Amniotic stem cell (primary cell): ENCODE data around the gene TRIM2.
A peak's percentile ranks its signal among the peaks of the same experiment; 100 is the strongest.

Source experiments
- DNase-seq: peaks from one replicate; lab custom pipeline; 2025; lab: John Stamatoyannopoulos, UW

Gene TRIM2

DNA sequence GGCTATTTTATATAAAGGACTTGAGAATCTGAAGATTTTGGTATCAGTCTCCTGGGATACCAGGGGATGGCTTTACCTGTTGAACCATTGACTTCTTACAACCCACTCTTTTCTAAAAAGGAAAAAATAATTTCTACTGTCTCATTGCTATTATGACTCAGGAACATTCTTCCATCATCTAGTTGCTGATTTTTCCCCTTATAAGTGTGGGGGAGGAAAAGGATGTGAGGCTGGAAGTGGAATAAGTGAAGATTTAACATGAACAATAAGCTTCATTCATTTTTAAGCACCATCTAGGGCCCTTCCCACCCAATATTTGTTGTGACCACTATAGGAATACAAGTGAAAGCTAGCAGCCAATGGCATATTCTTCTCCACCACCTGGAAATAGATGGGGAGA is 129.6 kb downstream of the TRIM2 start:
- DNase-seq = no peak

DNA sequence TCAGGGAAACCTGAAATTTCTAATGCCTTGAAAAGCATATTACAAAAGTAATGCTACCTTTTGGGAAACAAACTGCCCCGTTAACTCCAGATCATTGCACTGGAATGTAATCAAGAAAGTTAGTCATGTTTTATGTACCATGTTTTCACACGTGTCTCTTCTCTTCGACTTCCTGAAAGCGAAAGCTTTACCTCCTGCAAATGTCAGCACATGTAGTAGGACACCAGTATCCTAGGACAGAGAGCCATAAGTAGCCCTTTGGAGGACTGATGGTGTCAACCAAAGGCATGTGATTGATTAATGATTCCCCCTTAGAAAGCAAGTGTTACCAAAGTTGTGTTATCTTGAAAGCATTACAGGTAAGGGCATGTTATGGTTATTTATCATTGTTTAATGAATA is 131.4 kb downstream of the TRIM2 start:
- no peak for DNase-seq

DNA sequence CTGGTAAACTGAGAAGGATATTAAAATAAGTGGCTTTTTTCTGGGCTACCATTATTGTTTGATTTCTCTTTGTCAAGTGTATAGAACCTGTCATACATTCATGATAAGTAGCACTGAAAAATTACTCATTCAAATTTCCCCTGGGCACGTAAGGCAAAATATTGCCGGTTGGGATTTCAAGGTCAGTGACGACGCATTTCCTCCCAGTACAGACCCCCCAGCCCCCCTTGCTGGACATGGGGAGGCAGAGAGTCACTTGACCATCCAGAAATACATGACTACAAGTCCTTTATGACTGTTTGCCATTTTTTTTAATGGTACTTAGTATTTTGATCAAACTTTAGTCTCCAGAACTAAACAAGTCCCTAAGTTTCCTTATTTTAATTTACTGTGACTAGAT is 133.4 kb downstream of the TRIM2 start:
- no peak for DNase-seq

DNA sequence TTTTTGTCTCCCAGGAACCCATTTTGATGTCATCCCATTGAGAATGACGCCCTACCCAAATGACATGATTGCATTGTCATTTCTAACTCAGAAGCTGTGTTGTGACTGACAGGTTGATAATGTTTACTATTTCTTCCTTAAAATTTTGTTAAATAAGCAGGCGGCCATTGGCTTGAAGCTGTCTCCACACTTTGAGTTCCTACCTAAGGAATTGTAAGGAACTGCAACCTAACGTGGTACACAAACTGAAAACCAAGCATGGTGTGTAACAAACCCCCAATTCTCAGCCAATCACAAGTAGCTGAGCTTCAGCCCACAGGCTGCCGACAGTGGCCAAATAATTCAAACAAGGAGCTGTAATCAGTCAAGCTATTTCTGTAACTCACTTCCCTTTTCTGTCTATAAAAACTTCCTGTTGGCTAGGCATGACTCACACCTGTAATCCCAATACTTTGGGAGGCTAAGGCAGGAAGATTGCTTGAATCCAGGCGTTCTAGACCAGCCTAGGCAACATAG is 137.4 kb downstream of the TRIM2 start:
- DNase-seq = no peak

DNA sequence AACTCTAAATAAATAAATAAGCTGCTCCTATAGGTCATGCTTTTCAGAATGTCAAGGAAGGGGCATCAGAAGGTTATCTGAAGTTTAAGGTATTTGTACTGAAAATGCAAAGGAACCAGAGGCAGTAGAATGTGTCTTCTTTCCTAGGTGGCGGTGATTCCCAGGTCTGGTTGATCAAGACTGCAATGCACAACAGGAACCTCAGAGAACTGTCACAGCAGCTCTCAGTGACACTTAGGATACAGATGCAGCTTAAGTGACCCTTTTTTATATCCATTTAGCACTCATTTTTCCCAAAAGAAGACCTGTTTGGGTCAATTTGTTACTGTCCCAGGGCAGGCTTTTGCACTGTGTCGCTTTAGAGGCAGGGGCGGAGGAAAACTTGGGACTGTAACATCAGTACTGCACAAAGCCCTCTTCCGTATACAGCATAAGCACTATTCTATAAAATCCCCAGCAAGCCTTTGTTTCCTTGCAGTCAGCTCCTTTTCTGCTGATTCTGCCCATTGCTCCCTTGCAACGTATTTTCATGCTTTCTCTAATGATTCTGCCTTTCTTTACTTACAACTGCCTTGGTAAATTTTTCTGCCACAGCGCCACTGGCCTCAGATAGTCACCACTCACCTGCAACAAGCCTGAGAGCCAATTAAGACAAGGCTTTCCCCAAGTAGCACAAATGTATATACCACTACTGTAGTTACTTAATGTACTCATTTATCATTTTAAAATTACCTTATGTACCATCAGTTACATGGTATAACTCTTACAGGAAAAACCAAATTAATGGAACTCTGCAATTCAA is 138.7 kb downstream of the TRIM2 start:
- no peak for DNase-seq

DNA sequence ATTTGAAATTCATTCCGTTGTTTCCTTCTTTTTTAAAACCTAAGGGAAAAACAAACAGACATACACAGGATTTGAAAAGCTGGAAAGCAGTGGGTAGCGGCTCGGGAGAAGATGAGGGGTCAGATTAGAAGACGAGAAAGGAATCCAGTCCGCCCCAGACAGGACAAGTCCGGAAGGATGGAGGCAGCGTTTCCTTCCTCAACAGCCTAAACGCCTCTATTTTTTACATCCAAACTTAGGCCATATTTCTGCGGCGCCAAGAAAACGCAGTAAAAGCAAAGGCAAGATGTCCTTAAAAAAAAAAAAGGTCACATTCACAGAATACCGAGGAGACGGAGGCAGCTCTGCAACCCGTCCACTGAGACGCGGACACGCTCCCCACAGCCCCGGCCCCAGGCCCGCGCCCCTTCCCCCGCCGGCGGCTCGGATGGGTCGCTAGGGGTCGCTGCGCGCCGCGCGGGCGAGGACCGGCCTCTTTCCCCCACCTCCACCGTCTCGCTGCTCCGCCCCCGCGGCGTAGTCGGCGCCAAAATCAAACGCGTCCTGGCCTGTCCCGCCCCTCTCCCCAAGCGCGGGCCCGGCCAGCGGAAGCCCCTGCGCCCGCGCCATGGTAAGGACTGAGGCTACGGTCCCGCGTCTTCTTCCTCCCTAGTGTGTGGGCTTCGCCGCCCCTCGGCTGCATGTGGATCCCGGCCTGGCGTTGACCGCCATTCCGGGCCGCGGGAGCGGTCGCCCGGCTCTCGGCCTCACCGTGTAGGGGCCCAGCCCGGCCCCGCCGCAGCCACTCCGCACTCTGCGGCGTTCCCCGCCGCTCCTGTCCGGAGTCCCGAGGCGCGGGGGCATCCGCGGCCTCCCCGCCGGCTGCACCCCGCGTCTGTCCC is 140.1 kb downstream of the TRIM2 start, which contains the start of gene MND1:
Gene MND1, plus strand, starts transcription at position 558 of the 881 bp plus-strand sequence. Its CDS starts 50 bp downstream, at position 608.
- DNase-seq = peak; percentile 43

DNA sequence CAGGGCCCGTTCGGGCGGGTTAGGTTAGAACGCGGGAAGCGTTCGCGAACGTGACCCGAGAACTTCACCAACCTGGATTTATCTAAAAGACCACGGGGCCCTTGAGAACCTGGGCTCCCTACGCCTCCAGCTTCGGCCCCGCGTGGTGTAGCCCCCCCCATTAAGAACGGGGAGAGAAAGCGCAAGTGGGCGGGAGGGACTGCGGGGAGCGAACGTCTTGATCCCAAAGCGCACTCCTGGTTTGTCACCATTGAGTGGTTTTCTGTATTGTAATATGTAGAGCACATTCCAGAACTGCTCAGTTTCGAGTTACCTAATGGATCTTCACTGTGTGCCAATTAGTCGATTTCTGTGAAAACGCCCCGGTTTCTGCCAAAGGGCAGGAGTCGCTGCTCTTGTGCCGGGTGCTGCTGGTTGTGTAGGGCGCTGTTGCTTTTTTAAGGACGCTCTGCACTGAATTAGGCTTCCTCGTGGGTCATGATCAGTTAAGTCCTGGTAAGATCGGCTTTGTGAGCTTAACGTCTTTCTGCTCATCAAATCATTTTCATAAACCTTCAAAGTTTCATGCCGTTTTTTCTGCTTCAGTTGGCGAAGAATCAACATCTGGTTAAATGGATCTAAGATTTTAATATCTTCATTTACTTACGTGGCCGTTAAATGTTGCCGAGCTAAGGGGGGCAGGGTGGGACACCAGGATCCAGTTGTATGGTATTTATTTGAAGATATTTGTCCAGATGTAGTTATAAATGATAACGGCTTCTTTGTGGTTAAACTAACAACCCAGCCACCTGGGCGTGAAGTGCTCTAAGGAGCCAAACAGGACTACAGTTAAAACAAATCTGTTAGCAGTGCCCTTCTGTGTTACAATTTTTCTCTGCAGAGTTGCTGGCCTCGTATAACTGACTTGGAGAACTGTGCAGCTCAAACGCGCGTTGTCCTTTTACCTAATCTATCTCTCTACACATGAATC is 141.1 kb downstream of the TRIM2 start:
- no peak for DNase-seq

DNA sequence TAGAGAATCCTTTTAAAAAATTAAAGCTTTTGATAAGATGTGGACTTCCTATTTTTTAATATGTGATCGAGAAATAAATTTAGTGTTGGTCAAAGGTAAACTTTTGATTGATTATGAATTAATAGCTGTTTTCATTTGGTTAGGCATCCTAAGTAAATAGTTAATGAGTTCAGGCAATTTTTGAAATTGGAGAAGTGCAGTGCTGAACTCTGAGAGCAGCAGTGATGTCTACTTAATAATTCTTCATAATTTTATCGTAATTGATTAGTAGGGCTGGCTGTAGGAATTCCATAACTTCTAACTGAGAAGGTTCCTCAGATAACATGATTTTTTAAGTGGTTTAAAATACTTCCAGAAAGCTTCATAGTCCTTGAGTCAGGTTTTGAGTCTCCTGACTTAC is 141.8 kb downstream of the TRIM2 start:
- DNase-seq = no peak

DNA sequence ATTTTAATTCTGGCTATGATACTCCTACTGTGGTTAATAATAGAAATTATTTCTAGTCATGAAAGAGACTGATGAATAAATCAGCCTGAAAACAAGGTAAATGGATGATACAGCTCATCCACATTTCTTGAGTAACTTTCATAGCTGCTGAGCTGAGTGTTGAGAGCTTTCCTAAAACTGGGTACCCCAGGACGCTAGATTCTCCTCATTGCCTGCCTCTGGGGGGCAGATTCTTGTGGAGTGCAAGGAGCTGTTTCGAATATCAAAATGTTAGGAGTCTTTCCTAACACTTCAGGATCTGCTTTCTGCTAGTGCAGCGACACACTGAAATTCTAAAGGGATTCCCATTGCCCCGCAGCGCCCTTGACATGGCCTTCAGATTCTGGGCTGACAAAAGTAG is 142.3 kb downstream of the TRIM2 start:
- DNase-seq = no peak

DNA sequence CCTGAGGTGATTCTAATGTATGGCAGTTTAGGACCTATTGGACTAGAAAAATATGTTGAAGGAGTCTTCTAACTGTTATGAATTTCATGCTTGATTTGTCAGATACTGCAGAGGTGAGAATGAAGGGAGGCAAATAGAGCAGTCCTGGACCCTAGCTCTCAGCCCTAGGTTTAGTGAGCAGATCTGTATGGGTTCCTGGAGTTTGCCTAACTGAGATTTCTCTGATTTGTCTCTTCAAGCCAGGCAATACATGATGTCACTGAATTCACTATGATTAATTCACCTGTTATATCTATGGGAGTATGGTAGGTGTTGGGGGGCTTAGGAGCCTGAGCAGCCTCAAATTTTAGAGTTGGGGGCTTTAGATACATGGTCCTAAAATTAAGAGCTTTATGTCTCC is 142.9 kb downstream of the TRIM2 start:
- no peak for DNase-seq

DNA sequence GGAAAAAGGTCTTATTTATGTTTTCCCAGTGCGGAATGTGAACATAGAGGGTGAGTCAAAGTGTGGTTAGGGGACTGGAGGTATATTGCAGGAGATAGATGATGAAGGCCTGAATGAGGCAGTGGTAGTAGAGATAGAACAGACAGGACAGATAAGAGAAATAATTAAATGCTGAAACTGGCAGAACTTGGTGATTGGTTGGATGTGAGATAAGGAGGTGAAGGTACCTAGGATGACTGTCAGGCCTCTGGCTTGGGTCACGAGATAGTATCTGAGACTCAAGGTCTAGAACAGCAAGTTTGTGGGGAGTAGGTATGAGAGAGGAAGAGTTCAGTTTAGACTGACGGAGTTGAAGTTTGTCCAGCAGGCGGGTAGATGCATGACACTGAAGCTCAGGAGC is 143.8 kb downstream of the TRIM2 start:
- DNase-seq = no peak

DNA sequence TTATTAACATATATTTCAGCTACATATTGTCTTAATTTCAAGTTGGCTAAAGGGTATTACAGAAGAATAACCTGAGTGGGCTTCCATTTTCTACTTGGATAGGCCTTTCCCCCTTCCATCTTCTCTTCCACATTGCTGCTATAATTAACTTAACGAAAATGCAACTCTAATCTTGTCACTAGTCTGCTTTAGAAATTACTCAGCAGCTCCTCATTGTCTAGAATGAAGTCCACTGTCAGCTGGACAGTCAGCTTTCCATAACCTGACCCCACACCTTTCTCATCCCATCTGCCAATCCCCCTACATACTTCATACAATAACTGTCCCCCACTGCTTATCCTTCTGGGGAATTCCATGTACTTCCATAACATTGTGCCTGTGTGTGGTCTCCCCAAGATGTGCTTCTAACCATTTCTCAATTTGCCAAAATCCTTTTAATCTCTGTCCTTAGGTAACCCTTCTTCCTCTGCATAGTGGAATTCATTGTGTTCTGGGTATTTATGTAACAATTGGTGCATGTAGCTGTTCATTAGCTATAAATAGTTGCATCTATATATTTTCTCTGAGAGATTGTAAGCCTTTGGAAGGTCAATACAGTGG is 145.1 kb downstream of the TRIM2 start:
- no peak for DNase-seq

DNA sequence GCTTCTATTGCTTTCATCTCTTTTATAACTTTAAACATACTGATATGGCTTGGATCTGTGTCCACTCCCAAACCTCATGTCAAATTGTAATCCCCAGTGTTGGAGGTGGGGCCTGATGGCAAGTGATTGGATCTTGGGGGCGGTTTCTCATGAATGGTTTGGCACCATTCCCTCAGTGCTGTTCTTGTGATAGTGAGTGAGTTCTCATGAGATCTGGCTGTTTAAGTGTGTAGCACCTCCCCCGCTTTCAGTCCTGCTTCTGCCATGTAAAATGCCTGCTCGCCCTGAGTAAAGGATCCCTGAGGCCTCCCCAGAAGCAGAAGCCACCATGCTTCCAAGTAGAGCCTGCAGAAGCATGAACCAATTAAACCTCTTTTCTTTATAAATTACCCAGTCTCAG is 157.9 kb downstream of the TRIM2 start:
- DNase-seq = no peak

DNA sequence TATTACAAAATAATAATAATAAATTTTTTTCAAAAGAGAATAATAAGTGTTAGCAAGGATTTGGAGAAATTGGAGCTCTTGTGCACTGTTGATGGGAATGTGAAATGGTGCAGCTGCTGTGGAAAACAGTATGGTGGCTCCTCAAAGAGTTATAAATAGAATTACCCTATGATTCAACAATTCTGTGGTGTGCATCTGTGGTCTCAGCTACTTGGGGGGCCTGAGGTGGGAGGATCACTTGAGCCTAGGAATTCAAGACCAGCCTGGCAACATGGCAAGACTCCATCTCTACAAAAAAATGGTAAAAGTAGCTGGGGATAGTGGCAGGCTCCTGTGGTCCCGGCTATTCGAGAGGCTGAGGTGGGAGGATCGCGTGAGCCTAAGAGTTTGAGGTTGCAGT is 159.8 kb downstream of the TRIM2 start:
- DNase-seq = no peak

DNA sequence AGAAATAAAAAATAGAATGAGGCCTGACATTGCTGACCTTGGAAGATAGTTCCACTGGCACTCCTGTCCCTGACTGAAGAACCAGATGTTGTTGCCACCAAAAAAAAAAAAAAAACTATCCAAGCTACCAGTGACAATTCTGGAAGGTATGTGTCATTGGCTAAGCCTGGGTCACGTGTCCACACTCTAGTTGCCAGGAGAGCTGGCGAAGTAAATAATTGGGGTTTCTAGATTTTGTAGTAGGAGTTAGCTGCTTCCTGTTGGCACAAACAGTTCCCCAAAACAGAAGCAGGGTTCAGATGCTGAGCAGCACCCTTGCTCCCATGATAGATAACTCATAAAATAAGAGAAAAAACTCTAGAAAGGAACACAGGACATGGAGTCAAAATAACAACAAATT is 160.8 kb downstream of the TRIM2 start:
- DNase-seq = no peak

DNA sequence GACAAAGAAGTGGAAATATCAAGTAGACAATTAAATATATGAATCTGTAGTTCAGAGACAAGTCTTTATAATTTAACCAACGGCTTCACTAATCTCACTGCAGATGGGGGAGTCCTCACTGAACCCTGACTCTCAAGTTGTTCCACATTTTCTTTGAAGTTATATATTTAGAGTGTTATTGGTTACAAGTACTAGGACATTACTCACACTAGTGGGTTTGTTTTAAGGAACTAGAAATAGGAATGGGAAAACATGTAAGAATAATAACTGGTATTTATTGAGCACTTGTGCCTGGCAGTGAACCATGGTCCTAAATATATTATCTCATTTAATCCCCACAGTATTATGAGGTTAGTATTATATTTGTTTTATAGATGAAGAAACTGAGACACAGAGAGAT is 162.2 kb downstream of the TRIM2 start:
- DNase-seq = no peak

DNA sequence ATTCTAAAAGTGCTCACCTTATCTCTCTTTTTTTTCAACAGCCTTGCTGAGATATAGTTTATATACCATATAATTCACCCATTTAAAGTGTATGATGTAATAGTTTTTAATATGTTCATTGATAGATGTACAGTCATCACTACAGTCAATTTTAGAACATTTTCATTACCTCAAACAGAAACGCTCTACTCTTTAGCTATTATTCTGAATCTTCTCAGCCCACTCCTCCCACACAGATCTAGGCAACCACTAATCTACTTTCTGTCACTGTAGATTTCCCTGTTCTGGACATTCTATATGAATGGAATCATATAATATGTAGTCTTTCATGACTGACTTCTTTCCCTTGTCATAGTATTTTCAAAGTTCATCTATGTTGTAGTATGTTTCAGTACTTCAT is 162.8 kb downstream of the TRIM2 start:
- no peak for DNase-seq

DNA sequence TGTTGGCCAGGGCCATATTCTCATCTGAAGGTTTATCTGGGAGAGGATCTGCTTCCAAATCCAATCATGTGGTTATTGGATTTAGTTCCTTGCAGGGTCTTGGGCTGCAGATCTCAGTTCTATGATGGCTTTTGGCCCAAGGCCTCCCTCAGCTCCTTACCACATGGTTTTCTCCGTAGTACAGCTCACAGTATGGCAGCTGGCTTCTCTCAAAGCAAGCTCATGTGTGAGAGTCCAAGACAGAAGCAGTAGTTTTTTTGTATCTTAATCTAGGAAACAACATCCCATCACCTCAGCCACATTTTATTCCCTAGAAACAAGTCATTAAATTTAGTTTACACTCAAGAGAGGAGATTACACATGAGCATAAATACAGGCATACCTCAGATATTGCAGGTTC is 164.8 kb downstream of the TRIM2 start:
- no peak for DNase-seq

DNA sequence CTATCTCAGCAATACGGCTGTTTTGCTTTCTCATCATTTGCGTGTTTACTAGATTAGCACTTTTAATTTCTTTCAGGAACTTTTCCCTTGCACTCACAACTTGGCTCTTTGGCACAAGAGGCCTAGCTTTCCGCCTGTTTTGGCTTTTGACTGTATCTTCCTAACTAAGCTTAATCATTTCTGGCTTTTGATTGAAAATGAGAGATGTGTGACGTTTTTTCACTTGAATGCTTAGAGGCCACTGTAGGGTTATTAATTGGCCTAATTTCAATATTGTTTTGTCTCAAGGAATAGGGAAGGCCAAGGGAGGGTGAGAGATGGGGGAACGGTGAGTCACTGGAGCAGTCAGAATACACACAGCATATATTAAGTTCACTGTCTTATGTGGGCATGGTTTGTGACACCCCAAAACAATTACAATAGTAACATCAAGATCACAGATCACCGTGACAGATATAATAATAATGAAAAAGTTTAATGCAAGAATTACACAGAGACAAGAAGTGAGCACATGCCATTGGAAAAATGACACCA is 167.5 kb downstream of the TRIM2 start:
- no peak for DNase-seq

DNA sequence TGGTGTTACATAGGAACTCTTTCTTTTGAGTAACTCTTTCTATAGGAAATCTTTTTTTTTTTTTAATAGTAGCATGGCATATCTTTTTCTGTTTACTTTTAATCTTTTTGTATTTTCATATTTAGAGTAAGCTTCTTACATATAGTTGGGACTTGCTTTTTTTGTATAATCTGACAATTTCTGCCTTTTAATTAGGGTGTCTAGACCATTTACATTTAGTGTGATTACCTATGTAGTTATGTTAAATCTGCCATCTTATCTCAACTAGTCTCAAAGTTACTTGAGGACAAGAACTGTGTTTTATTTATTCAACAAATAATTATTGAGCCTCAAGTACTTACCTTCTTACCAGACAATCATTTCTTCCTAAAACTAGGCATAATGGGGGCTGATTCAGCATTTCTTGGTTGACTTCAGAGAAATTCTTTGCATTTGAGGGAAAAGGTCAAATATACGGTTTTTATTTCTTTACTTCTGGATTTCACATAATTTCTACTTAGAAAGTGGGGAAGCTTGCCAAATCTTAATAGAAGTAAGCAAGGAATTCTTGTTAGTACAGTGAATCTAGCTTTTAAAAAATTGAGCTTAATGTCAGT is 168.8 kb downstream of the TRIM2 start:
- no peak for DNase-seq

DNA sequence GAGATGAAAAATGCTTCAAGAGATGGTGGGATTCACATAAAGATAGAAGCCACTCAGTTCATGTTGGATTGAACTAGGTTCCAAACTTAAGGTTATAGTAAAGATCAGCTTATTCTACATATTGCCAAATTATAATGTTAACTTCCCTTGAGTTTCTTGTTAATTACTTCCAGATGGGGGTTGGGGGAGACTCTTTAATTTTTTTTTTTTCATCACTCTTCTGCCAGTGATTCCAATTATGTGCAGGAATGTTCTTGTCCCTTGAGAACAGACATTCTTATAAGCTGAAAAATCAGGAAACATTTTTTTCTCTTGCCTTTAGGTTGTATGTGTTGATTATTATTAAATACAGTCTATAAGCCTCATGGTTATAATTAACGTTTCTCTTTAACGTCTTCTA is 170.2 kb downstream of the TRIM2 start:
- no peak for DNase-seq
